GM12878 (cell line): ENCODE data around the gene NPAS3. TPM values are rescaled to one million over a fixed set of nuclear protein-coding genes. Genes with fewer than 3 reads are reported as not detected.

Experiments used
- ATAC-seq: fragments of 200-7000 bp; cut with Tn5 transposase; 3 replicates; pipeline ENCODE4 v1.9.1; 2020; ENCODE audit warnings: mild to moderate bottlenecking, moderate library complexity
- BruUV-seq: library from RNA; stranded (reverse); fragments of 400-500 nt; replicated peaks from 2 replicates; lab custom pipeline; 2021; lab: Mats Ljungman, UMichigan
- CTCF ChIA-PET: fragments of 300-600 bp; sonication (Branson Sonifier 250); formaldehyde crosslinking; extraction: SDS; loops from one replicate; lab custom pipeline; 2021; ENCODE audit warnings: inconsistent platforms; lab: Yijun Ruan, JAX
- POLR2A ChIA-PET: fragments of 350-600 bp; formaldehyde crosslinking; extraction: SDS; loops from one replicate; lab custom pipeline; 2021; ENCODE audit warnings: inconsistent platforms; lab: Charles Lee
- RAD21 ChIA-PET: fragments of 300-600 bp; sonication (Branson Sonifier 250); formaldehyde crosslinking; loops from one replicate; lab custom pipeline; 2023; ENCODE audit warnings: antibody characterized with exemption; ENCODE audit not compliant: unreplicated experiment; lab: Charles Lee
- SMC1A ChIA-PET: fragments of 300-600 bp; sonication (Branson Sonifier 250); formaldehyde crosslinking; loops from one replicate; lab custom pipeline; 2023; ENCODE audit not compliant: unreplicated experiment, uncharacterized antibody; lab: Charles Lee
- DNase-seq: peaks from one replicate; pipeline ENCODE4 v3.0.0-alpha.2; 2011; ENCODE audit warnings: low read depth, low spot score
- FAIRE-seq: peaks from 3 replicates; lab custom pipeline; 2011; peaks lifted over from hg19 to GRCh38; lab: Jason Lieb, UNC
- H2AFZ ChIP-seq: 2 replicates; pipeline ENCODE4 v1.6.0; 2011; ENCODE audit warnings: low read depth, low read length, control low read depth; ENCODE audit not compliant: control insufficient read depth
- H3K27ac ChIP-seq: 2 replicates; pipeline ENCODE4 v1.5.1; 2011; ENCODE audit warnings: control low read depth; ENCODE audit not compliant: control insufficient read depth, insufficient read depth
- H3K27me3 ChIP-seq, 2 experiments: replicated peaks in 1 of 2; 2 replicates each; pipeline versions ENCODE4 v1.6.0 to v1.6.1; 2011; ENCODE audit warnings: low read length in 1 of 2; ENCODE audit not compliant: control insufficient read depth in 2 of 2, insufficient read depth in 2 of 2
- H3K36me3 ChIP-seq, 2 experiments: 2 replicates each; pipeline ENCODE4 v1.5.1; 2011; ENCODE audit warnings: low read length in 1 of 2; ENCODE audit not compliant: control insufficient read depth in 2 of 2, insufficient read depth in 2 of 2
- H3K4me1 ChIP-seq: 2 replicates; pipeline ENCODE4 v1.6.1; 2011; ENCODE audit warnings: mild to moderate bottlenecking, low read length, moderate library complexity, mixed read lengths; ENCODE audit not compliant: control insufficient read depth, insufficient read depth
- H3K4me2 ChIP-seq: 2 replicates; pipeline ENCODE4 v1.6.0; 2011; ENCODE audit warnings: control low read depth; ENCODE audit not compliant: control insufficient read depth, insufficient read depth
- H3K4me3 ChIP-seq: fragments of 200-600 bp; sonication (generic); 2 replicates; pipeline ENCODE4 v1.5.1; 2016
- H3K79me2 ChIP-seq: 2 replicates; pipeline ENCODE4 v1.6.0; 2011; ENCODE audit warnings: low read length; ENCODE audit not compliant: control insufficient read depth, insufficient read depth
- H3K9ac ChIP-seq: 2 replicates; pipeline ENCODE4 v1.8.0; 2011; ENCODE audit warnings: low read length, control low read depth, mixed read lengths; ENCODE audit not compliant: control insufficient read depth, insufficient read depth
- H3K9me3 ChIP-seq: replicated peaks from 3 replicates; pipeline ENCODE4 v1.5.1; 2011; ENCODE audit warnings: mild to moderate bottlenecking, low read length; ENCODE audit not compliant: control insufficient read depth, insufficient read depth
- H4K20me1 ChIP-seq: 2 replicates; pipeline ENCODE4 v1.6.0; 2011; ENCODE audit not compliant: control insufficient read depth, insufficient read depth
- BHLHE40 ChIP-seq, 2 experiments: fragments of 450-650 bp in 1 of 2; IDR thresholded peaks; 2 replicates each; pipeline ENCODE4 v1.6.1; 2011 to 2017; ENCODE audit warnings: low read depth in 2 of 2, borderline replicate concordance in 1 of 2, improper control_type of control experiment in 1 of 2, low read length in 1 of 2, mild to moderate bottlenecking in 1 of 2
- BRCA1 ChIP-seq: IDR thresholded peaks from 2 replicates; pipeline ENCODE4 v1.6.1; 2011; ENCODE audit warnings: low read depth, low read length, improper control_type of control experiment
- RAD51 ChIP-seq: fragments of 450-650 bp; IDR thresholded peaks from 2 replicates; pipeline ENCODE4 v1.6.1; 2016; ENCODE audit warnings: moderate library complexity, mild to moderate bottlenecking, inconsistent platforms
- SPI1 ChIP-seq: IDR thresholded peaks from 2 replicates; pipeline ENCODE4 v1.6.1; 2011; ENCODE audit warnings: low read depth, mild to moderate bottlenecking, low read length, moderate library complexity, borderline replicate concordance; ENCODE audit not compliant: insufficient read depth
- TCF3 ChIP-seq: IDR thresholded peaks from 2 replicates; pipeline ENCODE4 v1.6.1; 2012; ENCODE audit warnings: low read depth, mild to moderate bottlenecking, low read length, borderline replicate concordance; ENCODE audit not compliant: insufficient read depth
- ZBED1 ChIP-seq: IDR thresholded peaks from 2 replicates; pipeline ENCODE4 v1.6.1; 2016; ENCODE audit warnings: borderline replicate concordance
- WGBS: methylation state at CpG from one replicate; pipeline ENCODE4 v1.1.6; 2016; ENCODE audit warnings: low lambda C conversion rate; ENCODE audit not compliant: insufficient replicate concordance, insufficient coverage; ENCODE audit errors: missing lambda C conversion rate; 5-methylcytosine and 5-hydroxymethylcytosine counted together
- in situ Hi-C: fragments of 300-500 bp; cut with MboI; formaldehyde crosslinking; loops from 9 replicates; pipeline ENCODE4 v1.14.3; 2018; ENCODE audit warnings: mixed read lengths
- intact Hi-C: fragments of 100-400 bp; cut with micrococcal nuclease; formaldehyde crosslinking; loops from one replicate; pipeline ENCODE4 v1.14.2; 2022; ENCODE audit not compliant: unreplicated experiment
- polyA plus RNA-seq, 11 experiments: library from polyadenylated mRNA; depleted of rRNA in 4 of 11; unstranded in 6 of 11; stranded (reverse) in 5 of 11; fragments of >200 nt; fragmentation: Nextera tagmentation in 4 of 11; fragmentation: Illumina TruSeq in 1 of 11; extraction: Ambion mirVana in 4 of 11; extraction: Trizol in 1 of 11; gene quantifications; 1 replicate in 1 of 11; 2 replicates in 10 of 11; pipeline versions ENCODE4 v1.2.1 to v1.2.3, GENCODE V29; 2011 to 2016; ENCODE audit warnings: inconsistent platforms in 2 of 11, missing spikeins in 2 of 11, low read depth in 1 of 11
- total RNA-seq, 4 experiments: library from RNA; depleted of rRNA in 3 of 4; stranded (reverse); fragments of >200 nt in 3 of 4; fragmentation: Illumina TruSeq in 1 of 4; extraction: Trizol in 1 of 4; gene quantifications; 2 replicates each; pipeline versions ENCODE4 v1.2.1 to v1.2.3, GENCODE V29; 2013 to 2021
- TF ChIP-seq, protein P1 (sequence below): IDR thresholded peaks from 2 replicates; pipeline ENCODE4 v1.6.1; 2011; ENCODE audit warnings: borderline replicate concordance, low read depth, mild to moderate bottlenecking, moderate library complexity, mixed read lengths, low read length; ENCODE audit not compliant: insufficient read depth; ENCODE audit errors: extremely low read length

The NPAS3 gene
- total and polyA plus RNA-seq, 10 of the 15 experiments (the other 5 are each of a cell fraction or from before 2014, with no cell fraction given) = under 0.01 to 2.7 (median 0.03) TPM; not detected in 6

DNA sequence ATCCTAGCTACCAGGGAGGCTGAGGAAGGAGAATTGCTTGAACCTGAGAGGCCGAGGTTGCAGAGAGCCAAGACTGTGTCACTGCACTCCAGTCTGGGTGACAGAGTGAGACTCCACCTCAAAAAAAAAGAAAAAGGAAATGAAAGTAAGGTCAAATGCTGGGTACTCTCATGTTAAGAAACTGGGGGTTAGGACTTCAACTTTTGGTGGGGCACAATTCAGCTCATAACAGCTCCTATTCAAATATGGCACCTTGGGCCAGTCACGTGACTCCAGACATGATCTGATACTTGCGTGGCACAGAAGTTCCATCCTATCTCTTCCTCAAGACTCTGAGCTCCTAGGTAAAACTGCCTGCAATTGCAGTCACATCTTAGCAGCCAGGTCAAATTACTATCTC lies 869.5 kb downstream of the NPAS3 start:
- Histone ChIP-seq H4K20me1 (no peaks in the 10 kb centered on the region), H3K27me3 (peaks cover 0 to 3% of the 10 kb centered on the region in 2 experiments; a peak in 1 of 4 replicates), H3K27ac (no peak overlapping the region), H3K4me1 (no peaks in the 10 kb centered on the region), H3K9ac (no peak overlapping the region), H2AFZ (no peak overlapping the region), H3K4me3 (no peak overlapping the region)
- RAD21 ChIA-PET = interaction anchor here (1.4 kb wide), 1 partner anchor 291 kb away, joined by 3 read pairs; no protein-coding TSS in a partner anchor
- no peak for ATAC-seq
- intact Hi-C loops = no loop called here
- TF ChIP-seq BHLHE40 (IDR thresholded peaks at IDR 0.05; ENCODE audit: borderline replicate concordance in 1 of 2, low read depth in 2 of 2, low read length in 1 of 2) (peak in 1 of 2 experiments; percentile 71; a peak in 2 of 4 replicates), BRCA1 (no peak), ZBED1 (no peak), RAD51 (peak; percentile 89), TCF3 (no peak), SPI1 (peak; percentile 27; the same call in 1 of the 2 replicates)
- TF ChIP-seq, protein P1, sequence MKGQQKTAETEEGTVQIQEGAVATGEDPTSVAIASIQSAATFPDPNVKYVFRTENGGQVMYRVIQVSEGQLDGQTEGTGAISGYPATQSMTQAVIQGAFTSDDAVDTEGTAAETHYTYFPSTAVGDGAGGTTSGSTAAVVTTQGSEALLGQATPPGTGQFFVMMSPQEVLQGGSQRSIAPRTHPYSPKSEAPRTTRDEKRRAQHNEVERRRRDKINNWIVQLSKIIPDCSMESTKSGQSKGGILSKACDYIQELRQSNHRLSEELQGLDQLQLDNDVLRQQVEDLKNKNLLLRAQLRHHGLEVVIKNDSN = peak; percentile 16
- TF ChIP-seq, all 136 proteins: peak for 4
- ChIA-PET SMC1A (interaction anchor here (1.1 to 2.6 kb wide), 3 partner anchors 30 to 611 kb away, joined by 3 to 7 read pairs (median 5); no protein-coding TSS in a partner anchor), POLR2A (no interaction called here), CTCF (interaction anchor here (1.1 to 2.5 kb wide), 3 partner anchors 32 to 493 kb away, joined by 3 to 9 read pairs (median 4); no protein-coding TSS in a partner anchor)
- H3K36me3 ChIP-seq = no peaks in the 10 kb centered on the region
- H3K79me2 ChIP-seq = no peaks in the 10 kb centered on the region
- WGBS = 30% methylated on average over 3 of the region's 3 CpGs
- DNase-seq (no peak), FAIRE-seq (no peak)
- no TSS peak for BruUV-seq
- in situ Hi-C loops = no loop called here
- no peaks in the 10 kb centered on the region for H3K9me3 ChIP-seq
- no peak overlapping the region for H3K4me2 ChIP-seq
